RWPE1 (cell line): Measurements from ENCODE around the gene PRICKLE3.

Source experiments
- CTCF ChIA-PET: fragments of 350-600 bp; sonication (Branson Sonifier 250); formaldehyde crosslinking; extraction: SDS; loops from one replicate; lab custom pipeline; 2021; lab: Yijun Ruan, JAX
- POLR2A ChIA-PET: fragments of 400-600 bp; formaldehyde crosslinking; extraction: SDS; loops from one replicate; lab custom pipeline; 2020; ENCODE audit warnings: antibody characterized with exemption; ENCODE audit not compliant: low non-redundant PET; lab: Yijun Ruan, JAX
- DNase-seq: peaks from one replicate; pipeline ENCODE4 v3.0.0; 2012; ENCODE audit warnings: low spot score
- H3K27ac ChIP-seq: fragments of 450-650 bp; 2 replicates; pipeline ENCODE4 v1.5.1; 2017
- CTCF ChIP-seq: fragments of 450-650 bp; conservative IDR thresholded peaks from 2 replicates; pipeline ENCODE4 v1.5.1; 2017; ENCODE audit warnings: low read depth, mild to moderate bottlenecking

PRICKLE3 gene

GRCh38 chrX:49186125-49187027 lies at the start of gene PRICKLE3:
PRICKLE3 (minus strand) TSS chrX:49186373; CDS start chrX:49186297, 76 bp downstream.
- CTCF ChIA-PET, result no interaction called here
- peak; percentile 40 for TF ChIP-seq CTCF
- DNase-seq, result no peak
- peak within 1 kb of the TSS; percentile 93 for H3K27ac ChIP-seq
- POLR2A ChIA-PET, result no interaction called here

GRCh38 chrX:49233887-49234555 lies 47.8 kb upstream of the PRICKLE3 start:
- ChIA-PET POLR2A (no interaction called here), CTCF (no interaction called here)
- DNase-seq, result no peak
- no peak overlapping the region for H3K27ac ChIP-seq
- TF ChIP-seq CTCF, result no peak

GRCh38 chrX:49233176-49233575 lies 47.0 kb upstream of the PRICKLE3 start, which contains the start of gene CACNA1F:
CACNA1F (minus strand) TSS chrX:49233340; CDS start chrX:49233309, 31 bp downstream.
- CTCF ChIA-PET, result no interaction called here
- no peak within 1 kb of the TSS for H3K27ac ChIP-seq
- no peak for DNase-seq
- no peak for TF ChIP-seq CTCF
- POLR2A ChIA-PET, result no interaction called here

GRCh38 chrX:49232525-49232924 lies 46.4 kb upstream of the PRICKLE3 start:
- ChIA-PET CTCF (interaction anchor here (0.6 kb wide), 1 partner anchor 33 kb away, joined by 3 read pairs; no protein-coding TSS in a partner anchor), POLR2A (no interaction called here)
- H3K27ac ChIP-seq, result no peak overlapping the region
- TF ChIP-seq CTCF, result no peak
- no peak for DNase-seq

- ChIA-PET POLR2A (no interaction called here), CTCF (no interaction called here)
- no peak for TF ChIP-seq CTCF
Observed at GRCh38 chrX:49231333-49232000, 45.3 kb upstream of the PRICKLE3 start.

GRCh38 chrX:49230500-49231232 lies 44.5 kb upstream of the PRICKLE3 start:
- H3K27ac ChIP-seq, result no peak overlapping the region
- POLR2A ChIA-PET, result no interaction called here
- DNase-seq, result peak; percentile 42
- TF ChIP-seq CTCF, result no peak
- CTCF ChIA-PET, result no interaction called here

More at GRCh38 chrX:49231333-49232000, 45.3 kb upstream of the PRICKLE3 start:
- DNase-seq, result no peak
- H3K27ac ChIP-seq, result no peak overlapping the region
